ENCODE measurements around the gene DNAH11.

Gene DNAH11

DNA sequence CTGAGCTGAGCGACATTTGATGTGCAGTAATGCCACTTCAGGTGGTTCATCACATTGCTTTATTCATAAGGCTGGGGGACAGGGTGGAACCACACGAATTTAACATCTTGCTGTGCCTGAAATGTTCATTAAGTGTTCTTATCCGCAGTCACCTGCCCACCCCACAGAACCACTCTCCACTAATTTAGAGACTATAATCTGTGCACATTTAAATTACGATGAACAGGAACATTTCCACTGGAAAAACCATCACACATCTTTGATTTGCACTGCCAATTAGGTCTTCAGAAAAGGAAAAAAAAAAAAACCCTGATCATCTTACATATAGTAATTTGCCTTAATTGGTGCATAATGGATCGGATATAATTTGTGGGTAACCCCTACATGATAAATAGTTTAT, 400.6 kb downstream of the DNAH11 start:
- no peak for DNase-seq

DNA sequence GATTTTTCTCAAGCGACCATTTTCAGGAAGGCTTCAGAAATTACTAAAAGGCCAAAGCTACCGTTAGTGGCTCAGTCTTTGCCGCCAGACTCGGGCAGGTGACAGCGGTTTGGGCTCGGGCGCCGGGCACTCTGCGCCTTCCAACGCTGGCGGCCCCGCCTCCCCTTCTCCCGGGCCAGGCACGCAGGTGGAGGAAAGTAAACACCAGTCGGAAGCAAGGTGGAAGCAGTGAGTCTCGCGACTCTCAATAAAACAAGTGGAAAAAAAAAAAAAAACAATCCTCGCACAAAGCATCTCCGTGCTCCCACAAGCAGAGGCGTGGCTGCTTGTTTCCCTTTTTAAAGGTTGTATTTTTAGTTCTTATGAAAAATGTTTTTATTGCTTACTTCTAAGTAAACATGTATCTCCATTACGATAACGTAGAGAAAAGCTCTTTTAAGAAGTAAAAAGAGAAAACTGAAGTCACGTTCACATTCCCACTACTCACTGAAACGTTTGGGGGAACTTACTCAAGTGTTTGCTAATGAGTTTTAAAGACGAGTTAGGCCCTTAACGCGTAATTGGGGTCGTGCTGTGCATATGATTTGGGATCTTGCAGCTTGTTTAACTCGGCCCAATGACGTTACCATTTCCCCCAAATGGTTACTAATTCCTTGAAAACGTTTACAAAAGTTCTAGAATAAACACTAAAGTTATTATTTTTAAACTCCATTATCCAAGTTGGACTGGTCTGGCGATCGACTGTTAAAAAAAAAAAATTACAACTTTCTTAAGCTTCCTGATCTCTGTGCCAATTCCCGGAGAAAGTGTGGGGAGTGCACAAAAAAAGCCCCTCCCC, 402.0 kb downstream of the DNAH11 start:
- peak; percentile 58 for DNase-seq

DNA sequence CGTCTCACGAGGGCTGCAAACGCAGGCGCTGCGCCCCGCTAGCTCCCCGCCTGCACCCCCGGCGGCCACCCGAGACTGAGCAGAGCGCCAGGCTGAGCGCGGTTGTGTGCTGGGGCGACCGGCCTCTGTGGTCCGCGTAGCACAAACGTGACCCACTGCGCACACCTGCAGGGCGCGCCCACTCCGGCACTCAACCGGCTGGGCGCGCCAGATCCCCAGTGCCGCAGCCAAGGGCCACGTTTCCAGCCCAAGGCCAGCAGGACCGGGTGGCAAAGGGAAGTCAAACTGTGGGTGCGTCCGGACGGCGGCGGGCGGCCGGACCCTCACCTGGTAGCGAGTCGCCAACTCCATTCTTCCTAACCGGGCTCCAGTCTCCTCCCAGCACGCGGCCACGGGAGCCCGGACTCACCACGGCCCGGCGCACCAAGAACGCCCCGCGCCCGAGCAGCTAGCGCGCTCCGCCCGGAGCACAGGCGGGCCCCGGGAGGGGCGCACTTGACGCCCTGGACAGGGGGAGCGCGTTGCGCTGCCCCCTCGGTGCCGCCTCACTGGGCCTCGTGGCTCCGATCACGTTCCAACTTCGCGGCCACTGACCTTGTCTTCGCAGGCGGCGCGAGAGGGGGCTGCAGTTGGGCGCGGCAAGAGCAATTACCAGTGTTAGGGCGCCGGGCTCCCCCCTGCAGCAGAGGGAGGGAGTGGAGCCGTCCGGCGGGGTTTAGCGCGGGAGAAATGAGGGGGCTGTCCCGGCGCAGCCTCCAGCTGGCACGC, 402.8 kb downstream of the DNAH11 start, which contains the start of gene CDCA7L:
Gene CDCA7L, minus strand, starts transcription at position 446 of the 768 bp plus-strand sequence. Its CDS starts 95 bp downstream, at position 351.
- DNase-seq: peak; percentile 83

DNA sequence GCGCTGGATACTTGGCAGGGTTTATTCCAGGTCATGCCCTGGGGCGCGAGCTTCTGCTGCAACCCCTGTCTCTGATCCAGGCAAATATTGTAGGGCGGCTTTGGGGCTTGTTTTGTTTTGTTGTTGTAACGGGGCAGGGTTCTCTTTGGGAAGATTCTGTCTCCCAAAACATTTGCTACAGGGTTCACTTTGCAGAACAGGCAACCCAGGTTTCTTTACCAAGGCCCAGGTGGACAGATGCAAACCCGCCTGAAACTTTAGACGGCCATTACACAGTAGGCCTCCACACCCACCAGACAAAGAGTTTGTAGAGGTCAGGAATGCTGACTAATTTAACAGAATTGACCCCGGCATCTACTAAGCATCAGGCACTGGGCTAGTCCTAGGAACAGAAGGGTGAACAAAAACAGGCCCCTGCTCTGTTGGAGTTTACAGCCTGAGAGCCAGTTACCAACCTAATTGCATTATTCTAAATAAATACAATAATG, 403.4 kb downstream of the DNAH11 start:
- no peak for DNase-seq

DNA sequence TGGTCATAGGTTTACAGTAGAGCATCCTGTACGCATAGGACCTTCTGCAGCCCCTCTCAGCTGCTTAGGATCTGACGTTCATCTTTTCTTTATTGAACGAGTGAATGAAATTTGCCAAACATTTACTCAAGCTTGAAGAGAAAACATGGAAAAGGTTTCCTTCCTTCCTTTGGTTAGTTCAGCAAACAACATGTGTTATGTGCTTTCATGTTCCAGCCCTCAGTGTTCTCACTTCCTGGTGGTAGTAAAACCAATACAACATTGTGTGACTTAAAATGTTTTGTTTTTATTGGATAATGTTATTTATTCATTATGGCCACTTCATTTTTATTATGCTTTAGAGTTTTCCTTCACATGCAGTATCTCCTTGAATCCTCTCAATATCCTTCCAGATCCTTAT, 404.2 kb downstream of the DNAH11 start:
- no peak for DNase-seq

DNA sequence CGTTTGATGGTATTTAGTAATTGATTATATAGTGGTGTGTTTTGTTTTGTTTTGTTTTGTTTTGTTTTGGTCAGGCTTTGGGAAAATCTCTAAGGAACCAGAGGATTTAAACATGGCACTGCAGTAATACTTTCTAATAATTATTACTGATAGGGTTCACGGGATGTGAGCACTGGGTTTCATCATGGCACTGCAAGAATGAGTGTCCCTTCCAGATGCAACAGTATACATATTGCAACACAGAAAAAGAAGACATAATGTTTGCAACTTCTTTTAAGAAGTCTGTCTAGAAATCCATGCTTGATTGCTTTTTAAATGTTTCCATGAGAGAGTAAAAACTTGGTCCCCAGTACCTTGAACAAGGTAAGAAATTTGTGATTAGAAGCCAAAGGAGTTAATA, 405.1 kb downstream of the DNAH11 start:
- DNase-seq: no peak

DNA sequence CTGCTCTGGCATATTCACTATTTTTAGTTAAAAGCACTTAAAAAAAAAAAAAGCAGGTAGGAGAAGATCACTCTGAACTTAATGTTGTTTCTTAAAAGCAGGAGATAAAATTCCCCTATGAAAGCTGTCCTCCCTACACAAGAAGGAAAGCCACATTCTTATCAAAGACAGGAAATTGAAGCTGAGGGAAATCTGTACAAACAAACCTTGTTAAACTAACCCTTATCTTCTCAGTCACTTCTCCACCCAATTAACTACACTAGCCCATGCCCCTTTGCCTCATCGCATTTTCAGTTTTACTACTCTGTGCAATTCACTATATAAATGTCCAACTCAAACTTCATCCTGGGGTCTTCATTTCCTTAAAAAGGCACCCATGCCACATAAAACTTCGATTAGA, 405.5 kb downstream of the DNAH11 start:
- DNase-seq: no peak

DNA sequence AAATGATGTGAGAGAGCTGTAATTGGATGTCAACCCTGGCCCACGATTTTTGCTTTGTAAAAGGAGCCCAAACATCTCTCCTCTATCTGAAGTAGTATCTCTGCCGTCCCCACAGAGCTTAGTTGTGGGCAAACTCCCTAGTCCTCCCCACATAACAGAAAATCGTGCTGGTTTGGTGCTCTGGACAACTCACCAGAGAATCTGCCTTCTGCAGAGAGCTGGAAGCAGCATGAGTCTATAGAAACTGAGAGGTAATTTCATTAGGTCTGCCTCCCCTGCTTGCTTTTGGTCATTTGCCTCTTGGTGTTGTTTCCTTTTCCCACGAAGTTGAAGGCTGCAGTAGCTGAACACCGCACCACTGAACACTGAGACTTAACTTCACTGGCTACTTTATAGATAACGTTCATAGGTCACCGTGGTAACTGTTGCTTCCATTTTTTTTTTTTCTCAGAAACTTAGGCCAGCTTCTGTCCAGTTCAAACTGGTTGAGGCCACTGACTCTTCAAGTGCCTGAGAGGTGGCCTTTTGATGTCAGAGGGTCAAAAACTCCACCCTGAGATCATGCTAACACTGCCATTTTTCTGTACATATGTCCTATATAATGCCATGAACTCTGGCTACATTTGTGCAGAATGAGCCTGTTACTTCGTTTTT, 406.2 kb downstream of the DNAH11 start:
- DNase-seq: no peak
